ENCODE data around the gene RELN. TPM values are rescaled to one million over a fixed set of nuclear protein-coding genes. Genes with fewer than 3 reads are reported as not detected.

RELN gene
- polyA plus RNA-seq, 1 donor (not counting 4 experiments of a cell fraction or from before 2014, with no cell fraction given), result not detected

GRCh38 chr7:103668279-103668941 lies 321.0 kb downstream of the RELN start:
- no peaks in the 10 kb centered on the region for H3K36me3 ChIP-seq (ENCODE audit: control insufficient read depth in 2 of 2, extremely low read depth in 1 of 2, insufficient read depth in 2 of 2, low read length in 2 of 2)
- no peaks in the 10 kb centered on the region for H3K9me3 ChIP-seq (ENCODE audit: control insufficient read depth, low read depth, low read length)

GRCh38 chr7:103666326-103666725 lies 323.1 kb downstream of the RELN start:
- Histone ChIP-seq H3K79me2 (ENCODE audit: control insufficient read depth, insufficient read depth, low read length) (no peaks in the 10 kb centered on the region), H3K9me1 (ENCODE audit: control insufficient read depth, extremely low read depth, insufficient read depth, low read length) (no peaks in the 10 kb centered on the region), H2AFZ (ENCODE audit: control insufficient read depth, low read length) (no peak overlapping the region), H3K27me3 (ENCODE audit: control insufficient read depth, extremely low read depth, insufficient read depth, low read length) (no peaks in the 10 kb centered on the region), H4K20me1 (ENCODE audit: control insufficient read depth, extremely low read depth, insufficient read depth, low read length) (no peaks in the 10 kb centered on the region), H3K4me2 (ENCODE audit: control insufficient read depth, extremely low read depth, insufficient read depth, low read depth, low read length) (no peak overlapping the region), H3K9me3 (ENCODE audit: control insufficient read depth, low read depth, low read length) (no peaks in the 10 kb centered on the region), H3K4me1 (ENCODE audit: control insufficient read depth, extremely low read depth, insufficient read depth, low read length) (no peaks in the 10 kb centered on the region), H3K36me3 (ENCODE audit: control insufficient read depth in 2 of 2, extremely low read depth in 1 of 2, insufficient read depth in 2 of 2, low read length in 2 of 2) (no peaks in the 10 kb centered on the region), H3K27ac (ENCODE audit: control insufficient read depth, insufficient read depth, low read length) (no peak overlapping the region), H3K4me3 (ENCODE audit: control insufficient read depth in 2 of 3, extremely low read depth in 1 of 3, insufficient read depth in 2 of 3, low read depth in 1 of 3, low read length in 3 of 3) (no peak overlapping the region), H3K9ac (ENCODE audit: control insufficient read depth, extremely low read depth, insufficient read depth, low read length) (no peak overlapping the region)
- DNase-seq (ENCODE audit: low read depth, low spot score) (no peak), FAIRE-seq (no peak)
- dilution Hi-C loops (cut with MboI; ENCODE audit: extremely low pct_ligation_motif_present, low sequenced_read_pairs), result no loop called here
- TF ChIP-seq CTCF (optimal IDR thresholded peaks at IDR 0.05 in 1 of 3, IDR thresholded peaks at IDR 0.05 in 1 of 3, conservative IDR thresholded peaks at IDR 0.05 in 1 of 3; ENCODE audit: extremely low read depth in 1 of 3, insufficient read depth in 2 of 3, low read length in 3 of 3), result no peak
- no peak for TF ChIP-seq EZH2 (IDR thresholded peaks at IDR 0.05; ENCODE audit: low read length)

More at GRCh38 chr7:103668279-103668941, 321.0 kb downstream of the RELN start:
- H3K79me2 ChIP-seq (ENCODE audit: control insufficient read depth, insufficient read depth, low read length), result no peaks in the 10 kb centered on the region
- DNase-seq (ENCODE audit: low read depth, low spot score), result no peak
- no peak overlapping the region for H3K4me3 ChIP-seq (ENCODE audit: control insufficient read depth in 2 of 3, extremely low read depth in 1 of 3, insufficient read depth in 2 of 3, low read depth in 1 of 3, low read length in 3 of 3)
- H3K27ac ChIP-seq (ENCODE audit: control insufficient read depth, insufficient read depth, low read length), result no peak overlapping the region
- H2AFZ ChIP-seq (ENCODE audit: control insufficient read depth, low read length), result no peak overlapping the region
- no peaks in the 10 kb centered on the region for H3K4me1 ChIP-seq (ENCODE audit: control insufficient read depth, extremely low read depth, insufficient read depth, low read length)
- H4K20me1 ChIP-seq (ENCODE audit: control insufficient read depth, extremely low read depth, insufficient read depth, low read length), result no peaks in the 10 kb centered on the region
- no peak overlapping the region for H3K4me2 ChIP-seq (ENCODE audit: control insufficient read depth, extremely low read depth, insufficient read depth, low read depth, low read length)
- dilution Hi-C loops (cut with MboI; ENCODE audit: extremely low pct_ligation_motif_present, low sequenced_read_pairs), result no loop called here
- TF ChIP-seq CTCF (optimal IDR thresholded peaks at IDR 0.05 in 1 of 3, IDR thresholded peaks at IDR 0.05 in 1 of 3, conservative IDR thresholded peaks at IDR 0.05 in 1 of 3; ENCODE audit: extremely low read depth in 1 of 3, insufficient read depth in 2 of 3, low read length in 3 of 3) (no peak), EZH2 (IDR thresholded peaks at IDR 0.05; ENCODE audit: low read length) (no peak)
- no peaks in the 10 kb centered on the region for H3K9me1 ChIP-seq (ENCODE audit: control insufficient read depth, extremely low read depth, insufficient read depth, low read length)
- H3K9ac ChIP-seq (ENCODE audit: control insufficient read depth, extremely low read depth, insufficient read depth, low read length), result no peak overlapping the region
- FAIRE-seq, result no peak
- no peaks in the 10 kb centered on the region for H3K27me3 ChIP-seq (ENCODE audit: control insufficient read depth, extremely low read depth, insufficient read depth, low read length)

Data from keratinocyte (primary cell).